ENCODE measurements around the gene MRPS10.
"Not testable (repeated sequence)": the region's sequence is repeated elsewhere in the genome, so short reads cannot be mapped to it uniquely, and the experiment has no call there.

The MRPS10 gene

GRCh38 chr6:42203183-42203582 is 14.5 kb downstream of the MRPS10 start:
- DNase-seq: no peak

GRCh38 chr6:42202131-42202915 is 15.3 kb downstream of the MRPS10 start:
- DNase-seq: not testable (repeated sequence)

GRCh38 chr6:42201382-42201781 is 16.3 kb downstream of the MRPS10 start:
- no peak for DNase-seq

GRCh38 chr6:42200035-42200434 is 17.6 kb downstream of the MRPS10 start:
- no peak for DNase-seq

DNA sequence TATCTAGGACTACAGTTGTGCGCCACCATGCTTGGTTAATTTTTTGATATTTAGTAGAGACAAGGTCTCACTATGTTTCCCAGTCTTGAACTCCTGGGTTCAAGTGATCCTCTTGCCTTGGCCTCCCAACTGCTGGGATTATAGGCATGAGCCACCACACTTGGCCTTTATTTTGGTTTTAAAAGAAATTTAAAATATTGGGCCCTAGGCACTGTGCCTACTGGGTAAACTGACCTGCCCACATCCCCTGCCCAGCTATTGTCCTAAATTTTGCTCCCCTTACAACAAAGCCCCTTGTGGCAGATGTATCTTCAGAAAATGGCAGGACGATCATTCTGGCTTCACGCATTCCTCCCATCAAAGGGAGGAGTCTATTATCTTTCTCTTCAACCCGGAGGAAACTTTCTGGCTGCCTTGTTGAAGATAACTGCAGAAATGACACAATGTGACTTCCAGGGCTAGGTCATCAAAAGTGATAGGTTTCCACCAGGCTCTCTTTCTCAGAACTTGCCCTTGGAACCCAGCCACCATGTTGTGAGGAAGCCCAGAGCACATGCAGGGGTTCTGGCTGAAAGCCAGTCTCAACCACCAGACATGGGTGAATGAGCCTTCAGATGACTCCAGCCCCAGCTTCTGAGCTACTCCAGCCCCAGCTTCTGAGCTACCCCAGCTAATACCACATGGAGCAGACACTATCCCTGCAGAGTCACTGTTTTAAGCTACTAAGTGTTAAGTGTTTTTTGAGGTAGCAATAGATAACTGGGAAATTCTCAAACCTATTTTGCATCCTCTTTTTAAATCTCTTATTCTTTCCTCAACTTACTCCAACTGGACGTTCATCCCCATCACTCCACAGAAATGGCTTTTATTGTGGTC is 18.3 kb downstream of the MRPS10 start:
- DNase-seq: no peak

DNA sequence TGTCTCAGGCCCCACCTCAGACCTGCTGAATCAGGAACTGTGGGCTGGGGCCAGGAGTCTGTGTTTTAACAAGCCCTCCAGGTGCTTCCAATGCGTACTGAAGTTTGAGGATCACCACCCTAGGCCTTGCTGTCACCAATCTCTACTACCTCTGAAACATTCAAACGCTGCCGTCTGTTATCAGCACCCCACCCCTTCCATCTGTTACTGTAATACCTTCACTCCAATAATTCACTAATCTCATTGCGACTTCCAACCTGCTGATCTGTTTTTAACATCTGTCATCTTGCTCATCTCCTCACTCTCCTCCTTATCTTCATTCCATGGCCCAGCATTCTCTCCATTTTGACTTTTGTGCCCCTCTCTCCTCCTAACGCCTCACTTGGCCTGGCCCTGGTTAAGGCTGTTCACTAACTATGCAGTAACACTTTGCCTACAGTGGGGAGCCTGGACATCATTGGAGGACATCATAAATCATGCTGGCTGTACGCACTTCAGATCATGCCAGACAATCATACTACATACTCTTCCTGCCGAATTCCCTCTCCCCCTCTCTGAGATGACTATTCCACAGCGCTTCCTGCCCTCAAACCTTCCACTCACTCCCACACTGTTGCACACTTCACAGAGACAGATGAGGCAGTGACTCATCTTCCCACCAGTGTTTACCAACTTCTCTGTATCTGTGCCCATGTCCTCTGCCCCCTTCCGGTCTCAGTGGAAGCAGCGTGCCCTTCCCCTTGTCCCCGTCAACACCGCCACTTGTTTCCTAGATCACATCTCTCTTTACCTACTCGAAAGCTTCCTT is 19.9 kb downstream of the MRPS10 start:
- DNase-seq: no peak

DNA sequence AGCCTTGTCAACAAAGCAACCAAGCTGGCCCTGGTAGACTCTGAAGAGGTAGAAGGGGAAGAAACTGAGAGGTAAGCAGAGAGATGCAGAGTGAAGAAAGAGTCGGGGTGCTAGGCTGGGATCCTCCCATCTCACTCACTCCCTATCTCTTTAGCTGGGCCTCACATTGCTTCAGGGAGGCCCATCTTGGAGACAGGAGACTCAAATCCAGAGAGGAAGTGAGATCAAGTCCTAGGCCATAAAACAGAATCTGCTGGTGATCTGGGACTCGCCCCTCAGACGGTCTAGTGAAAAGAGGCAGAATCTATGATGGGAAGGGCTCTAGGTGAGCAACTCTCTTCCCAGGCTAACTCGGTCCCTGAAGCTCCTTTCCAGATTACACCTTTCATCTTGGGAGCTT is 22.2 kb downstream of the MRPS10 start:
- no peak for DNase-seq

GRCh38 chr6:42194056-42194455 is 23.6 kb downstream of the MRPS10 start:
- DNase-seq: no peak

GRCh38 chr6:42193491-42193894 is 24.2 kb downstream of the MRPS10 start:
- no peak for DNase-seq

DNA sequence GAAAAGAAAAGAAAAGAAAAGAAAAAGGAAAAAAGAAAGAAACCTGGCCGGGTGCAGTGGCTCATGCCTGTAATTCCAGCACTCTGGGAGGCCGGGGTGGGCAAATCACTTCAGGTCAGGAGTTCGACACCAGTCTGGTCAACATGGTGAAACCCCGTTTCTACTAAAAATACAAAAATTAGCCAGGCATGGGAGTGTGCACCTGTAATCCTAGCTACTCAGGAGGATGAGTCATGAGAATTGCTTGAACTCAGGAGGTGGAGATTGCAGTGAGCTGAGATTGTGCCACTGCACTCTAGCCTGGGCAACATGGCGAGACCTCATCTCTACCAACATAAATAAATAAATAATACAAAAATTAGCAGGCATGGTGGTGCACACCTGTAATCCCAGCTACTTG is 25.3 kb downstream of the MRPS10 start:
- not testable (repeated sequence) for DNase-seq

- no peak for DNase-seq
Observed at GRCh38 chr6:42190554-42191183, 27.0 kb downstream of the MRPS10 start.

DNA sequence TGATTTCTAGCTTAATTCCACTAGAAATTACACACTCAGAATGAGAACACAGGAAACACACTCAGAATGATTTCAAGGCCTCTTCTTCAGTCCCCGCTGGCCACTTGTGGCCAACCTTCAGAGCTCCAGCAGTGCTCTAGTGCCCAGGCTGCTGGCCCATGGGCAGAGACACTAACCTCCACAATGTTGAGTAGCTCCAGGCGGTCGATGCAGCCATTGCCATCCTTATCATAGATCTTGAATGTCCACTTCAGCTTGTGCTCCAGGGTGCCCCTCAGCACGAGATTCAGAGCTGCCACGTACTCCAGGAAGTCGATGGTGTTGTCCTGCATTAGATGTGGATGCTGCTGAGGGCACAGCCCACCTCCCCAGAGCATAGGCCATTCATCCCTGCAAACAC is 29.3 kb downstream of the MRPS10 start:
- DNase-seq: no peak

DNA sequence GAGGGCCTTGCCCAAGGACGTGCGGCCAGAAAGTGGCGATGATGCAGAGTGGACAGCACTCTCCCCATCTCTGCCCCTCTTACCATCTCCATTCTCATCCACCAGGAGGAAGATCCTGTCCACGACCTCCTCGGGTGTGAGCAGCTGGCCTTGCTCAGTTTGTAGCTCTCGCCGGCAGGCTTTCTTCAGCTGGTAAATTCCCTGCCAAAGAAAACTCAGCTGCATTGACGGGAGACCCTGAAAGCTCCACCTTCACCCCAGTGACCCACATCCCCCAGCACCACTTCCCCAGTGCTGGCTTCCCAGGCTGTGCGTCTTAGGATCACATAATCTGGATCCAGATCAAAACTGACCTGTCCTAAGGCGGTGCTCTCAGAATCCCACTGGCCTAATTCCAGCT is 32.1 kb downstream of the MRPS10 start:
- DNase-seq: no peak

DNA sequence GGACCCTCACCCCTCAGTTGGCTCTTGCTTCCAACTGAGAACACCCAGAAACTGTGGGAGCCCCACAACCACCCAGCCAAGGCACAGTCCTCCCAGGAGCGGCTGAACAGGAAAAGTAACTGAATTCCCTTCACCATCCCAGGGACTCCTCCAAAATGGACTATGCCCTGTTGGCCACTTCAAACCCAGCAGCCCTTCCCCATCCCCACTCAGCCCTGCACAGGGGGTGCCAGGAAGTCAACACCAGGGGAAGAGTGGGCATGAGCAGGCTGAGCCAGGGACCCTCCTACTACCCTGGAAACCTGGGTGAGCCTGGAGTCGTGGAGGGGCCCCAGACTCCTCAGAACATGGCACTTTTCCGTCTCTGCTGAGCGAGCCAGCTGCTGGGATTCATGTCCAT is 33.2 kb downstream of the MRPS10 start:
- no peak for DNase-seq

- DNase-seq: no peak
Observed at GRCh38 chr6:42182101-42182500, 35.6 kb downstream of the MRPS10 start.

DNA sequence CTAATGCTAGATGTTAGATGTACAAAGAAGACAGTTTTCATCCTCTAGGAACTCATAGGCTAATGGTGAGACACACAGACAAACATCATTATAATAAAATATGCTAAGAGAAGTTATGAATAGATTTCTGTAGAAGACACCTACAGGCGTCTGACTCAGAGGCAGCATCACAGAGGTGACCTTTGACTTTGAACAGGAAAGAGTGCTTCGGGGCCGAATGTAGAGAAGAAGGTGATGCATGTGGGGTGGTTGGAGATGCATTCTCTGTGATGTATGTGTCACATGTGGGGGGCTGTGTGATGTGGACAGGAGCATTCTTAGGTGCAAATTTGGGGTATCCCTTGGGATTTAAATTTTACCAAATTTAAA is 37.7 kb downstream of the MRPS10 start:
- no peak for DNase-seq

GRCh38 chr6:42179261-42179944 is 38.3 kb downstream of the MRPS10 start:
- DNase-seq: no peak

DNA sequence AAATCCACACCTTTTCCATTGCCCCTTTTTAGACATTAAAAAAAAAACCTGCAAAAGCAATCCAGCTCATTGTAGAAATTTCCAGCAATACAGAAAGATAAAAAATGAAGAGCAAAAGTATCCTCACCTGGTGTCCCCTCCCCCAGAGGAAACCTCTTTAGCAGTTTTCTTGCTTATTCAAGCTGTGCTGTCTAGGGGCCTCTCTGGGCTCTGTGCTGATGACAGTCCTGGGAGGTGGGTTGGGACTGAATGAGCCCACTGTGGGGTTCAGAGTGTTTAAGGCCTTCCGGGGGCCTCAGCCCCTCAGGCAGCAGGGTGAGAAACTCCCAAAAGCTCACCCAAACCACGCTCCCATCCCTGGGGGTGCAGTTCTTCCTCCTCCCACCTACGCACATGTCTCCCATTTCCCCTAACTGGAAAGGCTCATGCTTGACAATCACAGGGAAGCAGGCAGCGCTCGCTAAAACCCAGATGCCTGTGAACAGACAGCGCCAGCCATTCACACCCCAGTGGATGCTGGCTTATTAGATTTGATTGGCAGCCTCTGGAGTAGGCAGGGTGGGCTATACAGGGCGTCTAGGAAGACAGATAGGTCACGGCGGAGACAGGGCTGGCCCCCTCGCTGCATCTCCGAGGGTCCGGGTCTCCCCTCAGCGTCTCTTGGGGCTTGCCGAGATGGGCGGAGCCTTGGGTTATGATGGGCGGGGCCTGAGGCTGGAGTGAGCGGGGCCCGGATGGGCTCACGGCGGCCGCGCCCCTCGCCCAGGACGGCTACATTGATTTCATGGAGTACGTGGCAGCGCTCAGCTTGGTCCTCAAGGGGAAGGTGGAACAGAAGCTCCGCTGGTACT is 39.9 kb downstream of the MRPS10 start:
- no peak for DNase-seq

DNA sequence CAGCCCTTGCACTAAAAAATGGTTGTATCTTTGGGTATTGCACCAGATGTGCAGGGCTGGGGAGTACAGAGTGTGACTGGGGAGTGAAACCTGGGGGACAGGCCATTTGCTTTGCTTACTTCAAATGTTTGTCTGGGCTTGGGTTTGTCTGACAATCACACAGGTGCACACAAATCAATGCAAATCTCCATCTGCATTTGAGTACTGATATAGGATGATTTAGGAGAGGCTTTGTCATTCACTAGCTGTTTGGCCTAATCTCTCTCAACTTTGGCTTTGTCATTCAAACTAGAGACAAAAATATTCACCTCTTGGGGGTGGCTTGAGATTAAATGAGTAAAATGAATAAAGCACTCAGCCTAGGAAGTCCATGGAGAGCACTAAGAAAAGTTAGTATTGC is 40.7 kb downstream of the MRPS10 start:
- no peak for DNase-seq

DNA sequence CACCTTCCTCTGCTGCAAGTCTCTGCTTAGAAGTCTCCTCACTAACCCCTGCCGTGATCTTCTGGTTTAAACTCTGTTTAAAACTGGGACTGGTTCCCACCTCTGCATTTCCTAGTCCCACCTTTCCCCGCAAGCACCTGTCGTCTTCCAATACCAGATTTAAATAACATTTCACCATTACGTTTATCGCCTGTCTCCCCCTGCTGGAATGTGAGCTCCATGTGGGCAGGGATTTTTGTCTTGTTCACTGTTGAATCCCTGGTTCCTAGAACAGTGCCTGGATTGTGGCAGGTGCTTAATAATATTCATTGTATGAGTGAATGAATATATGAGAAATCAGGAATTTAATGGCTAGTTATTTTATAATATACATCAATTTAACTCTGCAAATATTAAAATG is 41.8 kb downstream of the MRPS10 start:
- no peak for DNase-seq

- no peak for DNase-seq
Observed at GRCh38 chr6:42173101-42173500, 44.6 kb downstream of the MRPS10 start, which contains the start of gene GUCA1A. Gene GUCA1A (plus strand): TSS chr6:42173364. CDS start chr6:42173614, 250 bp downstream.
